Mammary epithelial cell (primary cell): ENCODE measurements around the gene VSTM4.

Source experiments
- CTCF ChIP-seq, 2 donors: IDR thresholded peaks in 1 of 2; conservative IDR thresholded peaks in 1 of 2; 2 replicates each; pipeline ENCODE4 v1.5.1; 2011 to 2012; ENCODE audit warnings: inconsistent platforms in 2 of 2, low read length in 2 of 2, mild to moderate bottlenecking in 2 of 2, control low read depth in 1 of 2, low read depth in 1 of 2; ENCODE audit not compliant: insufficient read depth in 1 of 2; ENCODE audit errors: extremely low read depth in 1 of 2
- EZH2 ChIP-seq: IDR thresholded peaks from 2 replicates; pipeline ENCODE4 v1.6.1; 2012; ENCODE audit warnings: low read length, inconsistent platforms, borderline replicate concordance

GRCh38 chr10:49078433-49078832 is 36.9 kb downstream of the VSTM4 start:
- TF ChIP-seq CTCF (conservative IDR thresholded peaks at IDR 0.05 in 1 of 2, IDR thresholded peaks at IDR 0.05 in 1 of 2; ENCODE audit: extremely low read depth in 1 of 2, insufficient read depth in 1 of 2, low read depth in 1 of 2, low read length in 2 of 2) = no peak
- no peak for TF ChIP-seq EZH2
